COR-L47 (cell line): ENCODE results near the gene SGMS1.
"Not testable (repeated sequence)": the region's sequence is repeated elsewhere in the genome, so short reads cannot be mapped to it uniquely, and the experiment has no call there.

Experiments
- DNase-seq: peaks from one replicate; lab custom pipeline; 2025; lab: John Stamatoyannopoulos, UW

The SGMS1 gene

GRCh38 chr10:50369931-50370330 lies 253.8 kb downstream of the SGMS1 start:
- DNase-seq = no peak

DNA sequence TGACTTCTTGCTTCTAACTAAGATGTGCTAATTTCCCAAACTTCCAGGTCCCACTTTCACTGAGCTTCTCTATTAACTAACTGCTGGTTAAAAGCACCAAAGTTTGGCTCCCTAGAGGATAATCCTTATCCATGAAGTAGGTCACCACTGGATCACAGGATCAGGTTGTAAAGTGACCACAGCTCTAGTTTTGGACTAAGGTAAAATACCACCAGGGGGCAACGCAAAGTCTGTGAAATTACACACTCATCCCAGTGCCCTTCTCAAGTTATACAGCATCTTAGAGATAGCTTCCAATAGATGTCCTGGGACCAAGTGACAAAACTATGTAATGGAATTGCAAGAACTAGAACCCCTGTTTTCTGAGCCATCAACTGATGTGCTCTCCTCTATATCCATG lies 256.0 kb downstream of the SGMS1 start:
- DNase-seq = peak; percentile 5

DNA sequence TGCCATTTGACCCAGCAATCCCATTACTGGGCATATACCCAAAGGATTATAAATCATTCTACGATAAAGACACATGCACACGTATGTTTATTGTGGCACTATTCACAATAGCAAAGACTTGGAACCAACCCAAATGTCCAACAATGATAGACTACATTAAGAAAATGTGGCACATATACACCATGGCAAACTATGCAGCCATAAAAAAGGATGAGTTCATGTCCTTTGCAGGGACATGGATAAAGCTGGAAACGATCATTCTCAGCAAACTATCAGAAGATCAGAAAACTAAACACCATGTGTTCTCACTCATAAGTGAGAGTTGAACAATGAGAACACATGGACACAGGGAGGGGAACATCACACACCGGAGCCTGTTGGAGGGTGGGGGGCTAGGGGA lies 257.3 kb downstream of the SGMS1 start:
- not testable (repeated sequence) for DNase-seq

GRCh38 chr10:50364730-50365129 lies 259.0 kb downstream of the SGMS1 start:
- DNase-seq = not testable (repeated sequence)

GRCh38 chr10:50362547-50363125 lies 261.1 kb downstream of the SGMS1 start:
- DNase-seq = no peak

DNA sequence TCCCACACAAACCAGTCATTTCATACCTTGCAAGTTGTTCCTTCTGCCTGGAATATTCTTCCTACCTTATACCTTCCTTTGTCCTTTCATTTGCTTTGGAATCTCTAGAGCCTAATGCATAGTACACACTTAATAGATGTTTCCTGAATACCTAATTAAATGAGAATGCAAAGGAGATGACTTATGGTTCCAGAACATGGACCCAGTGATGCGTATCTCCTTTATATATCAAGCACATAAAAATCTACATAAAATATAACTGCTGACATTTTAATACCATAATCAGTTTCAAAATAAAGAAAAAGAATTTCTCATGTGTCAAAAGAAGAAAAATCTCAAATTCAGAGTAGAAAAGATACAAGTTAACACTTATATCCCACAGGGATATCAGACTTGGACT lies 261.8 kb downstream of the SGMS1 start:
- DNase-seq = no peak

GRCh38 chr10:50360077-50360850 lies 263.5 kb downstream of the SGMS1 start:
- no peak for DNase-seq

DNA sequence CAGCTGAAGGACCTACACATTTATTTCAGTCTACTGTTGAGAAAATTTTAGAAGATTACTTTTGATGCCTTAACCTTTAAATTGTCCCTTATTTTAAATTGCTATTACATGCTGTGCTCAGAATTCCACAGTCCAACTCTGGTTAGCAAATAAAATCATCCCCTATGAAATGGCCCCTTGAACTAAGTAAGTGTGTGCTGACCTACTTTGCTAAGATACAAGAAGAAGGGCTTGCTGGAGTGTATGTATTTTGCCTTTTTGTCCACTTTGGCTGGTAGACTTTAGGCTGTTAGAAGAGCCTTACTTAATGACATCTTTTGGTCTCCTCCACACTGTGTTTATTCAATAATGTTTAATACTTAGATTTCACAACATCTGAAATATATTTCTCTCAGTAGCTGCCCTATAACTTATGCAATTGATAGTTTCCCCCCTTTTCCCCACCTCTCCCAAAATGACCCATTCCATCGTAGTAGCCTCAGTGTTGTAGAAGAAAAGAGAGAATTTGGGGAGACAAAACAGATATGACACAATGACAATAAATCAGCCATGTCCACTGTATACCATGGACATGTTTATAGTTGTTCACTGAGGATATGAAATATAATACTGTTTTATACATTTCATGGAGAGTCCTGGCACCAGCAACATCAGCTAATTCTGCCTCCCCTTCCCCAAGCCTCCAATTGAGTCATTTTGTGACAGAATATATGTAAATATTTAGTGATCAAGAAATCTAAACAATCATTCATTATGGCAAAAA lies 264.6 kb downstream of the SGMS1 start:
- no peak for DNase-seq

DNA sequence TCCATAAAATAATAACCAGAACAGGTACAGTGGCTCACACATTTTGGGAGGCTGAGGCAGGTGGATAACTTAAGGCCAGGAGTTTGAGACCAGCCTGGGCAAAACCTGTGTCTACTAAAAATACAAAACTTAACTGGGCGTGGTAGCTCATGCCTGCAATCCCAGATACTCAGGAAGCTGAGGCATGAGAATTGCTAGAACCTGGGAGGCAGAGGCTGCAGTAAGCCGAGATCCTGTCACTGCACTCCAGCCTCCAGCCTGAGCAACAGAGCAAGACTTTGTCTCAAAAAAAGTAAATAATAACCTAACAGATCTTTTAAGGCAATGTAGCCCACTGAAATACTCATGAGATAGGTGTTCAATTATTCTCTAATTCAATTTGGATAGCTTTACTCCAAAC lies 265.3 kb downstream of the SGMS1 start:
- DNase-seq = no peak

- not testable (repeated sequence) for DNase-seq
Observed at GRCh38 chr10:50356481-50356832, 267.3 kb downstream of the SGMS1 start.

DNA sequence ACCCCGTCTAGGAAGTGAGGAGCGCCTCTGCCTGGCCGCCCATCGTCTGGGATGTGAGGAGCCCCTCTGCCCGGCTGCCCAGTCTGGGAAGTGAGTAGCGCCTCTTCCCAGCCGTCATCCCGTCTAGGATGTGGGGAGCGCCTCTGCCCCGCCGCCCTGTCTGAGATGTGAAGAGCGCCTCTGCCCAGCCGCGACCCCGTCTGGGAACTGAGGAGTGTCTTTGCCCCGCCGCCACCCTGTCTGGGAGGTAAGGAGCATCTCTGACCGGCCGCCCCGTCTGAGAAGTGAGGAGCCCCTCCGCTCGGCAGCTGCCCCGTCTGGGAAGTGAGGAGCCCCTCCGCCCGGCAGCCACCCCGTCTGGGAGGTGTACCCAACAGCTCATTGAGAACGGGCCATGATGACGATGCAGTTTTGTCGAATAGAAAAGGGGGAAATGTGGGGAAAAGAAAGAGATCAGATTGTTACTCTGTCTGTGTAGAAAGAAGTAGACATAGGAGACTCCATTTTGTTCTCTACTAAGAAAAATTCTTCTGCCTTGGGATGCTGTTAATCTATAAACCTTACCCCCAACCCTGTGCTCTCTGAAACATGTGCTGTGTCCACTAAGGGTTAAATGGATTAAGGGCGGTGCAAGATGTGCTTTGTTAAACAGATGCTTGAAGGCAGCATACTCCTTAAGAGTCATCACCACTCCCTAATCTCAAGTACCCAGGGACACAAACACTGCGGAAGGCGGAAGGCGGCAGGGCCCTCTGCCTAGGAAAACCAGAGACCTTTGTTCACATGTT lies 267.9 kb downstream of the SGMS1 start:
- DNase-seq = not testable (repeated sequence)

GRCh38 chr10:50351483-50352146 lies 272.1 kb downstream of the SGMS1 start:
- no peak for DNase-seq

DNA sequence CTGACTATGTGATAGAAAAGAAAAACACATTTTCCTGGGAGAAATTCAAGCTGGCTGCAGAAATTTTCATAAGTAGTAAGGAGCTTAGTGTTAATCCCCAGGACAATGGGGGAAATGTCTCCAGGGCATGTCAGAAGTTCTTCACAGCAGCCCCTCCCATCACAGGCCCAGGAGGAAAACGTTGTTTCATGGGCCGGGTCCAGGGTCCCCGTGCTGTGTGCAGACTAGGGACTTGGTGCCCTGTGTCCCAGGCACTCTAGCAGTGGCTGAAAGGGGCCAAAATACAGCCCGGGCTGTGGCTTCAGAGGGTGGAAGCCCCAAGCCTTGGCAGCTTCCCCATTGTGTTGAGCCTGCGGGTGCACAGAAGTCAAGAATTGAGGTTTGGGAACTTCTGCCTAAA lies 273.4 kb downstream of the SGMS1 start:
- DNase-seq = no peak

GRCh38 chr10:50349554-50349953 lies 274.2 kb downstream of the SGMS1 start:
- no peak for DNase-seq

GRCh38 chr10:50347394-50347802 lies 276.4 kb downstream of the SGMS1 start:
- DNase-seq = no peak

DNA sequence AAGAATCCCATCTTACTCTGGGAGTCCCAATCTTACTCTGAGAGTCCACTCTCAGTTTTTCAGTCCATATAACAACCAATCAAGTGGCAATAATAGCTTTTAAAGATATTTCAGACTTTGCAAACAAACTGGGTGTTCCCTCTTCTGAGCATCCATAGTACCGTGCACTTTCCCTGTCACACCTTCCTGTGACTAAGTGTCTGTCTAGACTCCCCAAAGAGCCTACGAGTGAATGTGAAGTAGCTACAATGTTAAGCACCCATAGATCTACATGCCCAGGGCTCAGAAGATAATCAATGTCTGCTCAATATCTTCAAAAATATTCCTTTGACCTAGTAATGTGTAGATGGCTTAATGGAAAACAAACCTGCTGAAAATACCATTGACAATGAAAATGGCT lies 276.8 kb downstream of the SGMS1 start:
- DNase-seq = no peak

GRCh38 chr10:50345545-50345944 lies 278.2 kb downstream of the SGMS1 start:
- no peak for DNase-seq

DNA sequence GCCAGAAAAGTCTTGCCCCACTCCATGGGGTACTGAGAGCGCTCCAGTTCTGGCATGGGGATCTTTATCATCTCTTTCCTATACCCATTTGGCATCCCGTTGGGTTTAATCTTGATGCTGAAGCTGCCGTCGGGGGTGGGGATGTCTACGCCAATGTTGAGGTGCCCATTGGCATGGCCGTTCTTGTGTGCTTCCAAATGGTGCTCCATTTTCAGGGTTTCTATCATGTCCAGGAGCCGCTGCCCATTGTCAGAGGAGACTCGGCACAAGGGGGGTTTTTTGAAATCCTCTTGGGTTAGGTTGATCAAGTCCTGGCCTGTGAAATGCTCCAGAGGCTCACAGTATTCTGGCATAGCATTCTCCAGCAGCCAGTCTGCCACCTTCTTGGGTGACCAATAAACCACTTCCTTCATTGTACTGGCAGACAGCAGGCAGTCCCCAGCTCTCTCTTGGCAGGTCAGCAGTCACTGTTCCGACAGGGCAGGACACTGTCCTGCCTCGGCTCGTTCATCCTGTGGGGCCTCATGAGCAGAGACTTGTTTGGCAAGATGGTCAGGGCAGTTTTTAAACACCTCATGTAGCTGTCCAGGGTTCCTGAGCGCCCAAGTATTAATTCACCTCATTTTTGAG lies 279.9 kb downstream of the SGMS1 start:
- no peak for DNase-seq

DNA sequence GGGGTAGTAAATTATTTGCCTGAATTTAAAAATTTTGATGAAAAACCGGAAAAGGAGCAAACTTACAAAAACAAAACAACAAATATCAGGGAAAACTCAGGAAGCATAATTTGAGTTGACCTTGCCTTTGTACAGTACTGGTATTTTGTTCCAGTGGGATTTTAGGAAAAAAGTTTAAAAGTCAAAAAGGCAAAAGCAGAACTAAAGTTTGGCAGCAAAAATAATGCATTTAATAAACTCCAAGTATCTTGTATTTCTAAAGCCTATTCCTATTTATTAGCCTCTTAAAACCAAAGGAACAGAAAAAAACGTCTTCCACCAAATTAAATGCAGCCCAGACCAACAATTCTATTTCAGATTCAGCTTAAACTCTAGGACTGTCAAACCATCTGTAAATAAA lies 281.8 kb downstream of the SGMS1 start:
- no peak for DNase-seq

DNA sequence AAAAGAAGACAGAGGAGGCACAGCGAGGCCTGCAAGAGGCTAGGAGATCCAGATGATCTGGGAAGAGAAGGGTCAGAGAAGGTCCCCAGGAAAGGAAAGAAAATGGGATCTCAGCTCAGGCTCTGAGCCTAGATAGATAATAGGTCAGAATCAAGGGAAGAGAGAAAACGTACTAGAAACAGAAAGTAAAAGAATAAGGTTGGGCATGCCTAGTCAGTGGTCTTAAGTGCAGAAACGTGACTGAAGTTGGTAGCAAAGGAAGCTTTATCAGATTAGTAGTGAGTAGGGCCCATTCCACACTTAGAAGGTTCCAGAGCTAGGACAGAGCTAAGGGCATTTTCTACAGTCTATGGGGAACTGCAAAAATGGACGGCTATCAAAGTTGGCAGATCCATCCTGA lies 287.6 kb downstream of the SGMS1 start:
- no peak for DNase-seq

DNA sequence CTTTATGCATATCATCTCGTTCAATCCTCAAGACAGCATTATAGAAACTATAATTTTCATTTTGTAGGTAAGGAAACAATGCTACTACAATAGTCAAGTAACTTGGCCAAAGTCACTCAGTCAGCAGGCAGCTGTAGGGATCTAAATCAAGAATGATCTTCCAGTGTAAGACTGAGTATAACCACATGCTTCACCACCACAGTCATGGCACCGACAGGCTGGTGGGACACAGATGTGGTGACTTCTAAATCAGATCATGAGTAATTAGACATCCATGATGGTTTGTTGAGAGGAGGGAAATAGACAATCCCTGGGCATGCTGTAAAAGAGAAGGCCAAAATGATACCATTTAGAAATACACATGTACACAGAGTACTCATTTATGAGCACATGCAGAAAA lies 288.4 kb downstream of the SGMS1 start:
- DNase-seq = no peak
